Choroid plexus epithelial cell (primary cell): ENCODE results near the gene TIMM17A.

ENCODE experiments used
- DNase-seq: peaks from one replicate; pipeline ENCODE4 v3.0.0-alpha.2; 2010; ENCODE audit warnings: low read depth
- H3K4me3 ChIP-seq: 2 replicates; pipeline ENCODE4 v1.5.1; 2011; ENCODE audit warnings: low read depth, mild to moderate bottlenecking, control low read depth, low read length, moderate library complexity
- TF ChIP-seq, protein P1 (sequence below): conservative IDR thresholded peaks from 2 replicates; pipeline ENCODE4 v1.5.1; 2011; ENCODE audit warnings: low read depth, mild to moderate bottlenecking, control low read depth, inconsistent platforms, low read length, moderate library complexity

The TIMM17A gene

DNA sequence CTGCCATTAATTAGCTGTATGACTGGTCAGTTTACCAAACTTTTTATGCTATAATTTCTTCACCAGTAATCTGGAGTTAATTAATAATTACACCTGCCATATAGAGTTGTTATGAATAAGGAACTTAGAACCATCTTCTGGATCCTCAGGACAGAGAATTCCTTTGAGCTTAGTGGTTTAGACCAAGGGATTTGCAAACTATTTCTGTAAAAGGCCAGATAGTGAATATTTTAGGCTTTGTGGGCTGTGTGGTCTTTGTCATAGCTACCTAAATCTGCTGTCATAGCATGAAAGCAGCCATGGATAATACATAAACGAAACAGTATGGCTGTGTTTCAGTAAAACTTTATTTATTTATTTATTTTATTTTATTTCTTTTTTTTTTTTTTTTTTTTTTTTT is 9.0 kb downstream of the TIMM17A start:
- peak; percentile 9 for DNase-seq
- TF ChIP-seq, protein P1, sequence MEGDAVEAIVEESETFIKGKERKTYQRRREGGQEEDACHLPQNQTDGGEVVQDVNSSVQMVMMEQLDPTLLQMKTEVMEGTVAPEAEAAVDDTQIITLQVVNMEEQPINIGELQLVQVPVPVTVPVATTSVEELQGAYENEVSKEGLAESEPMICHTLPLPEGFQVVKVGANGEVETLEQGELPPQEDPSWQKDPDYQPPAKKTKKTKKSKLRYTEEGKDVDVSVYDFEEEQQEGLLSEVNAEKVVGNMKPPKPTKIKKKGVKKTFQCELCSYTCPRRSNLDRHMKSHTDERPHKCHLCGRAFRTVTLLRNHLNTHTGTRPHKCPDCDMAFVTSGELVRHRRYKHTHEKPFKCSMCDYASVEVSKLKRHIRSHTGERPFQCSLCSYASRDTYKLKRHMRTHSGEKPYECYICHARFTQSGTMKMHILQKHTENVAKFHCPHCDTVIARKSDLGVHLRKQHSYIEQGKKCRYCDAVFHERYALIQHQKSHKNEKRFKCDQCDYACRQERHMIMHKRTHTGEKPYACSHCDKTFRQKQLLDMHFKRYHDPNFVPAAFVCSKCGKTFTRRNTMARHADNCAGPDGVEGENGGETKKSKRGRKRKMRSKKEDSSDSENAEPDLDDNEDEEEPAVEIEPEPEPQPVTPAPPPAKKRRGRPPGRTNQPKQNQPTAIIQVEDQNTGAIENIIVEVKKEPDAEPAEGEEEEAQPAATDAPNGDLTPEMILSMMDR: no peak
- H3K4me3 ChIP-seq: no peak overlapping the region

DNA sequence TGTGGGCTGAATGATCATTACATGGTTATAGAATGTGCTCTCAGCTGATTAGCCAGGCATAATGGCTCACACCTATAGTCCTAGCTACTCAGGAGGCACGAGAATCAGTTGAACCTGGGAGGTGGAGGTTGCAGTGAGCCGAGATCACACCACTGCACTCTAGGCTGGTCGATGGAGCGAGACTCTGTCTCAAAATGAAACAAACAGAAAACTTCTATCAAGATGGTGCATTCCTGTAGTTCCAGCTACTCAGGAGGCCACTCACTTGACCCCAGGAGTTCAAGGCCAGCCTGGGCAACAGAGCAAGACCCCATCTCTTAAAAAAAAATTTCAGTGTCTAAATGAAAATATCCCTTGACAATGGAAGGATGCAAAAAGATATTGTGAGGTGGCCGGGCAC is 10.9 kb downstream of the TIMM17A start:
- DNase-seq: no peak
- H3K4me3 ChIP-seq: no peak overlapping the region
- TF ChIP-seq, protein P1: no peak

DNA sequence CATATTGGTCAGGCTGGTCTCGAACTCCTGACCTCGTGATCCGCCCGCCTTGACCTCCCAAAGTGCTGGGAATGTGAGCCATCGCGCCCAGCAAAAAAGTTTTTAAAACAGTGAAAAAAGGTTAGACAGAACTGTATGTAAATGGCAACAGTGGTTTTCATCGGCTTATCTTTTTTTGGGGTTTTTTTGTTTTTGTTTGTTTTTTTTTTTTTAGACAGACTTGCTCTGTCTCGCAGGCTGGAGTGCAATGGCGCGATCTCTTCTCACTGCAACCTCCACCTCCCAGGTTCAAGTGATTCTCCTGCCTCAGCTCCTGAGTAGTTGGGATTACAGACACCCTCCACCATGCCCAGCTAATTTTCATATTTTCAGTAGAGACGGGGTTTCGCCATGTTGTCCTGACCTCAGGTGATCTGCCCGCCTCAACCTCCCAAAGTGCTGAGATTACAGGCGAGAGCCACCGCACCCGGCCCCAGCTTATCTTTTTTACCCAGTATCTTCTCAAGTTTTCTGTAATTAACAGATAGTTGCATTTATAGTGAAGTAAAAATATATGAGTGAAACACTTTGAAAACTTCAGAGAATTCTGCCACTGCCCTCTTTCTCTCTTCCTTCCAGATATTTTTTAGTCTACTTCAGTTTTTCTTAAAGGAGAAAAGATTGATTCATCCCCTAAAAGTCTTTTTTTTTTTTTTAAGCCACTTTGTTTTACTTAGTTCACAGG is 13.1 kb downstream of the TIMM17A start:
- H3K4me3 ChIP-seq: no peak overlapping the region
- DNase-seq: no peak
- TF ChIP-seq, protein P1: no peak

DNA sequence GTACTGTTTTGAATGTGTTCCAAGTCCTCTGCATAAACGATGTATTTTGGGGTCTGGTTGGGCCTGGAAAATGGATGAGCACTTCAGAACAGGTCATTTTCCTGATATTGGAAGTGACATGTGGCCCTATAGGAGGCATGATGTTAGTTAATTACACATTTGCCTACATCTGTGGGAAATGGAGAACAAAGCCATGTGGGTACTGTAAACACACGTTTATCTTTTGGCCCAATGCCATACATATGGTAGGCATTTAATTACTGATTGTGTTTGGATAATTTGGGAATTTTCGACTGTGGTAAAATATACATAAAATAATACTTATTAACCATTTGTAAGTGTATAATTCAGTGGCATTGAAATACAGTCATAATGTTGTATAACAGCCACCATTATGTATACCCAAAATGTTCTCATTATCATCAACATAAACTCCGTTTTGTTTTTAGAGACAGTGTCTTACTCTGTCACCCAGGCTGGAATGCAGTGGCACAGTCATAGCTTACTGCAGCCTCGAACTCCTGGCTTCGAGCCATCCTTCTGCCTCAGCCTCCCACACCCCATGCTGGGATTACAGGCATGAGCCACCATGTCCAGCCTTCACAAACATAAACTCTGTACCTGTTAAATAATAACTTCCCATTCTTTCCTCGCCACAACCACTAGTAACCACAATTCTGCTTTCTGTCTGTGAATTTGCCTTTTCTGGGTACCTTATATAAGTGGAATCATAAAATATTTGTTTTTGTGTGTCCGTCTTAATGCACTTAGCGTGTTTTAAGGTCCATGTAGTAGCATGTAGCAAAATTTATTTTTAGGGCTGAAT is 15.2 kb downstream of the TIMM17A start:
- TF ChIP-seq, protein P1: no peak
- DNase-seq: peak; percentile 33
- no peak overlapping the region for H3K4me3 ChIP-seq

DNA sequence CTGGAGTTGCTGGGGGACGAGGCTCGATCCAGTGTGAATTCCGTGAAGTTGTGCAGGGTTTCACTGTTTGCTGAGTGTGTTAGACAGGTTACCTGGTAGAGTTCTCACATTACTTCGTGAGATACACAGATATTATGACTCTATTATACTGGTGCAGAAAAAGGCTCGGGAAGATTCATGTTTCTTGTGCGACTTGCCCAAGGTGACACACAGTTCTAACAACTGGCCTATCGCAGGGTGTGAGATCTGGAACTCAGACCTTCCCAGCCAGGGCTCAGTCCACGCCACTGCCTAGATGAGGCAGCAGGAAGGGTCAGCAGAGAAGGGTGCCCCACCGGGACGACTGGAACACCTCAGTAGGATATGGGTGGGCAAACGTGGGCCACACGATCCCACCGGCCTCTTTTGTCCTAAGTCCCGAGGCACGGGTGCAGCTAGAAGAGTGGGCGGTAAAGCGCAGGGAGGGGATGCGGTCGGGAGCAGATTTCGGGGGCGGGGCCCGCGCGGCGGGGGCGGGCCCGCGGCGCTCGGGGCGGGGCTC is 26.8 kb downstream of the TIMM17A start:
- peak overlapping the region; percentile 82 for H3K4me3 ChIP-seq
- no peak for DNase-seq
- TF ChIP-seq, protein P1: no peak

DNA sequence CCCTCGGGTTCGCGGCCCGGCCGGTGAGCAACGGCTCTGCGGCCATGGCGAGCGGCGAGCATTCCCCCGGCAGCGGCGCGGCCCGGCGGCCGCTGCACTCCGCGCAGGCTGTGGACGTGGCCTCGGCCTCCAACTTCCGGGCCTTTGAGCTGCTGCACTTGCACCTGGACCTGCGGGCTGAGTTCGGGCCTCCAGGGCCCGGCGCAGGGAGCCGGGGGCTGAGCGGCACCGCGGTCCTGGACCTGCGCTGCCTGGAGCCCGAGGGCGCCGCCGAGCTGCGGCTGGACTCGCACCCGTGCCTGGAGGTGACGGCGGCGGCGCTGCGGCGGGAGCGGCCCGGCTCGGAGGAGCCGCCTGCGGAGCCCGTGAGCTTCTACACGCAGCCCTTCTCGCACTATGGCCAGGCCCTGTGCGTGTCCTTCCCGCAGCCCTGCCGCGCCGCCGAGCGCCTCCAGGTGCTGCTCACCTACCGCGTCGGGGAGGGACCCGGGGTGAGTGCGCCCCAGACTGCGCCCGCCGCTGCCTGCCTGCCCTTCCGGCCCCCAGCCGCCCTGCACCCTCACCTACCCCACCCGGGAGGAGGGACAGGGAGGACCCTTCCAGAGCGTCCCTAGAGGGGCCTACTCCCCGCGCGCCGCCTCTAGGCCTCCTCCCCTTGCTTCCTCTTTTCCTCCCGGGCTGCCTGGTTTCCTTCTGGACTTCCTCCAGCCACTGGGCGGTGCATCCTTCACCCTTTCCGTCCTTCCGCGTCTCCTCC is 27.5 kb downstream of the TIMM17A start, which contains the start of gene RNPEP:
Gene RNPEP, plus strand, starts transcription at position 26 of the 757 bp plus-strand sequence. Its CDS starts 19 bp downstream, at position 45.
- DNase-seq: peak; percentile 67
- TF ChIP-seq, protein P1: peak; percentile 21
- H3K4me3 ChIP-seq: peak within 1 kb of the TSS; percentile 82
